ENCODE data around the gene LRCH4. TPM values are rescaled to one million over a fixed set of nuclear protein-coding genes. Genes with fewer than 3 reads are reported as not detected.

LRCH4 gene
- total and polyA plus RNA-seq, 2 of the 13 experiments (the other 11 are each of a cell fraction or from before 2014, with no cell fraction given), result 7.0 to 9.3 TPM

DNA sequence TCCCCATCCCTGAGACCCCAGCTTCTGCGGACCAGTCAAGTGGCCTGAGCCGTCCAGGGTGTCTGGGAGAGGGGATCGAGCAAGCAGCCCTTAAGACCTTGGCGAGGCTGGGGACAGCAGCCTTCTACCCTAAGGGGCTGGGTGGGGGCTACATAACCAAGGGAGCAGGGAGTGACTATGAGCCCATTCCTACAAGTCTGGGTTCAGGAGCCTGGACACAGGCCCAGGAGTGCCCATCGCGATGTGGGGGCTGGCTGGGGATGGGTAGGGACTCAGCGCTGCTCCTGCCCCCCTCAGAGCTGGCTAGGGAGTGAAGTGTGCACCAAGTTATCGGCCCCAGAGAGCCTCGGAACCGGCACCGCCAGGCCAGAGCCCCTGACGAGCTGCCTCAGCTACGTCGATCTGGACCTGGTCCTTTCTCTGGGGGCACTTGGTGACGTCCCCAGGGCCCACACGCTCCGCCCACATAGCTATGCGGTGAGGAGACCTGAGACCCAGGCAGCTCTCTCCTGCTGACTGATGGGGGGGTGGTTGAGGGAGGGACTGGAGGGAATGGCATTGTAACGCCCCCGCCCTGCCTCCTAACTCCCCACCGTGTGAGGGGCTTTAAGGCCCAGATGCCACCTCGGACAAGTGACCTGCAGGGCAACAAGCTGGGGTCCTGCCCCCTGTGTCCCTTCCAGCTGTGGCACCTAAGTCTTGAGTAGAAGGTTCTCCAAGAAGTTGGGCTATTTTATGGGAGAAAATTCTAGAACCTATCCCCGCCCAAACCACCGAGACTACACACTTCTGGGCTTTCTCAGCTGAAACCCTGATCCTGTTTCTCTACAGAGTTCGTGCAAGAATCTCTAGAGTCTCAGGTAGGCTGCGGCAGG lies 14.7 kb downstream of the LRCH4 start (continued):
- TF ChIP-seq, protein P1, sequence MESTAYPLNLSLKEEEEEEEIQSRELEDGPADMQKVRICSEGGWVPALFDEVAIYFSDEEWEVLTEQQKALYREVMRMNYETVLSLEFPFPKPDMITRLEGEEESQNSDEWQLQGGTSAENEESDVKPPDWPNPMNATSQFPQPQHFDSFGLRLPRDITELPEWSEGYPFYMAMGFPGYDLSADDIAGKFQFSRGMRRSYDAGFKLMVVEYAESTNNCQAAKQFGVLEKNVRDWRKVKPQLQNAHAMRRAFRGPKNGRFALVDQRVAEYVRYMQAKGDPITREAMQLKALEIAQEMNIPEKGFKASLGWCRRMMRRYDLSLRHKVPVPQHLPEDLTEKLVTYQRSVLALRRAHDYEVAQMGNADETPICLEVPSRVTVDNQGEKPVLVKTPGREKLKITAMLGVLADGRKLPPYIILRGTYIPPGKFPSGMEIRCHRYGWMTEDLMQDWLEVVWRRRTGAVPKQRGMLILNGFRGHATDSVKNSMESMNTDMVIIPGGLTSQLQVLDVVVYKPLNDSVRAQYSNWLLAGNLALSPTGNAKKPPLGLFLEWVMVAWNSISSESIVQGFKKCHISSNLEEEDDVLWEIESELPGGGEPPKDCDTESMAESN (CRISPR knock-in tag; conservative IDR thresholded peaks at IDR 0.05), result no peak
- TF ChIP-seq FOXA3 (CRISPR knock-in tag; IDR thresholded peaks at IDR 0.05) (peak; percentile 47), RBM39 (IDR thresholded peaks at IDR 0.05; ENCODE audit: low read depth, low read length, poor library complexity, severe bottlenecking) (peak; percentile 46), HES4 (CRISPR knock-in tag; IDR thresholded peaks at IDR 0.05; ENCODE audit: borderline replicate concordance) (no peak), NR2F2 (IDR thresholded peaks at IDR 0.05; ENCODE audit: borderline replicate concordance, low read depth) (no peak), STAG1 (CRISPR knock-in tag; IDR thresholded peaks at IDR 0.05) (peak; percentile 19; the same call in 1 of the 2 replicates), NCOA1 (CRISPR knock-in tag; IDR thresholded peaks at IDR 0.05) (peak; percentile 26; the same call in 1 of the 2 replicates), ZNF232 (CRISPR knock-in tag; IDR thresholded peaks at IDR 0.05; ENCODE audit: borderline replicate concordance) (0 out of 2 replicates have a peak, but pooled peaks have one; percentile 23), SP140L (CRISPR knock-in tag; IDR thresholded peaks at IDR 0.05; ENCODE audit: borderline replicate concordance) (no peak), TBL1XR1 (IDR thresholded peaks at IDR 0.05; ENCODE audit: borderline replicate concordance, low read length, partially characterized antibody) (no peak)
- TF ChIP-seq, protein P2, sequence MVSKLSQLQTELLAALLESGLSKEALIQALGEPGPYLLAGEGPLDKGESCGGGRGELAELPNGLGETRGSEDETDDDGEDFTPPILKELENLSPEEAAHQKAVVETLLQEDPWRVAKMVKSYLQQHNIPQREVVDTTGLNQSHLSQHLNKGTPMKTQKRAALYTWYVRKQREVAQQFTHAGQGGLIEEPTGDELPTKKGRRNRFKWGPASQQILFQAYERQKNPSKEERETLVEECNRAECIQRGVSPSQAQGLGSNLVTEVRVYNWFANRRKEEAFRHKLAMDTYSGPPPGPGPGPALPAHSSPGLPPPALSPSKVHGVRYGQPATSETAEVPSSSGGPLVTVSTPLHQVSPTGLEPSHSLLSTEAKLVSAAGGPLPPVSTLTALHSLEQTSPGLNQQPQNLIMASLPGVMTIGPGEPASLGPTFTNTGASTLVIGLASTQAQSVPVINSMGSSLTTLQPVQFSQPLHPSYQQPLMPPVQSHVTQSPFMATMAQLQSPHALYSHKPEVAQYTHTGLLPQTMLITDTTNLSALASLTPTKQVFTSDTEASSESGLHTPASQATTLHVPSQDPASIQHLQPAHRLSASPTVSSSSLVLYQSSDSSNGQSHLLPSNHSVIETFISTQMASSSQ (IDR thresholded peaks at IDR 0.05; ENCODE audit: low read depth), result no peak
- TF ChIP-seq, protein P2 (CRISPR knock-in tag; IDR thresholded peaks at IDR 0.05; ENCODE audit: borderline replicate concordance), result peak; percentile 45; the same call in 1 of the 2 replicates
- TF ChIP-seq, protein P3, sequence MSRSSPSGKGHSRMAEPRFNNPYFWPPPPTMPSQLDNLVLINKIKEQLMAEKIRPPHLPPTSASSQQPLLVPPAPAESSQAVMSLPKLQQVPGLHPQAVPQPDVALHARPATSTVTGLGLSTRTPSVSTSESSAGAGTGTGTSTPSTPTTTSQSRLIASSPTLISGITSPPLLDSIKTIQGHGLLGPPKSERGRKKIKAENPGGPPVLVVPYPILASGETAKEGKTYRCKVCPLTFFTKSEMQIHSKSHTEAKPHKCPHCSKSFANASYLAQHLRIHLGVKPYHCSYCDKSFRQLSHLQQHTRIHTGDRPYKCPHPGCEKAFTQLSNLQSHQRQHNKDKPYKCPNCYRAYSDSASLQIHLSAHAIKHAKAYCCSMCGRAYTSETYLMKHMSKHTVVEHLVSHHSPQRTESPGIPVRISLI (CRISPR knock-in tag; IDR thresholded peaks at IDR 0.05; ENCODE audit: borderline replicate concordance), result peak; percentile 79; the same call in 1 of the 2 replicates
- TF ChIP-seq, protein P4, sequence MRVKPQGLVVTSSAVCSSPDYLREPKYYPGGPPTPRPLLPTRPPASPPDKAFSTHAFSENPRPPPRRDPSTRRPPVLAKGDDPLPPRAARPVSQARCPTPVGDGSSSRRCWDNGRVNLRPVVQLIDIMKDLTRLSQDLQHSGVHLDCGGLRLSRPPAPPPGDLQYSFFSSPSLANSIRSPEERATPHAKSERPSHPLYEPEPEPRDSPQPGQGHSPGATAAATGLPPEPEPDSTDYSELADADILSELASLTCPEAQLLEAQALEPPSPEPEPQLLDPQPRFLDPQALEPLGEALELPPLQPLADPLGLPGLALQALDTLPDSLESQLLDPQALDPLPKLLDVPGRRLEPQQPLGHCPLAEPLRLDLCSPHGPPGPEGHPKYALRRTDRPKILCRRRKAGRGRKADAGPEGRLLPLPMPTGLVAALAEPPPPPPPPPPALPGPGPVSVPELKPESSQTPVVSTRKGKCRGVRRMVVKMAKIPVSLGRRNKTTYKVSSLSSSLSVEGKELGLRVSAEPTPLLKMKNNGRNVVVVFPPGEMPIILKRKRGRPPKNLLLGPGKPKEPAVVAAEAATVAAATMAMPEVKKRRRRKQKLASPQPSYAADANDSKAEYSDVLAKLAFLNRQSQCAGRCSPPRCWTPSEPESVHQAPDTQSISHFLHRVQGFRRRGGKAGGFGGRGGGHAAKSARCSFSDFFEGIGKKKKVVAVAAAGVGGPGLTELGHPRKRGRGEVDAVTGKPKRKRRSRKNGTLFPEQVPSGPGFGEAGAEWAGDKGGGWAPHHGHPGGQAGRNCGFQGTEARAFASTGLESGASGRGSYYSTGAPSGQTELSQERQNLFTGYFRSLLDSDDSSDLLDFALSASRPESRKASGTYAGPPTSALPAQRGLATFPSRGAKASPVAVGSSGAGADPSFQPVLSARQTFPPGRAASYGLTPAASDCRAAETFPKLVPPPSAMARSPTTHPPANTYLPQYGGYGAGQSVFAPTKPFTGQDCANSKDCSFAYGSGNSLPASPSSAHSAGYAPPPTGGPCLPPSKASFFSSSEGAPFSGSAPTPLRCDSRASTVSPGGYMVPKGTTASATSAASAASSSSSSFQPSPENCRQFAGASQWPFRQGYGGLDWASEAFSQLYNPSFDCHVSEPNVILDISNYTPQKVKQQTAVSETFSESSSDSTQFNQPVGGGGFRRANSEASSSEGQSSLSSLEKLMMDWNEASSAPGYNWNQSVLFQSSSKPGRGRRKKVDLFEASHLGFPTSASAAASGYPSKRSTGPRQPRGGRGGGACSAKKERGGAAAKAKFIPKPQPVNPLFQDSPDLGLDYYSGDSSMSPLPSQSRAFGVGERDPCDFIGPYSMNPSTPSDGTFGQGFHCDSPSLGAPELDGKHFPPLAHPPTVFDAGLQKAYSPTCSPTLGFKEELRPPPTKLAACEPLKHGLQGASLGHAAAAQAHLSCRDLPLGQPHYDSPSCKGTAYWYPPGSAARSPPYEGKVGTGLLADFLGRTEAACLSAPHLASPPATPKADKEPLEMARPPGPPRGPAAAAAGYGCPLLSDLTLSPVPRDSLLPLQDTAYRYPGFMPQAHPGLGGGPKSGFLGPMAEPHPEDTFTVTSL (CRISPR knock-in tag; IDR thresholded peaks at IDR 0.05; ENCODE audit: borderline replicate concordance), result no peak

Data from HepG2 (cell line).